H9 (cell line): ENCODE results near the gene SLC16A13. TPM values are rescaled to one million over a fixed set of nuclear protein-coding genes. Genes with fewer than 3 reads are reported as not detected.

Experiments
- DNase-seq: peaks from one replicate; pipeline ENCODE4 v3.0.0-alpha.2; 2017
- H2AFZ ChIP-seq: one replicate; pipeline ENCODE4 v1.6.1; 2013; ENCODE audit warnings: mild to moderate bottlenecking, low read length, control low read depth, moderate library complexity
- H2AK5ac ChIP-seq: 2 replicates; pipeline ENCODE4 v1.6.1; 2013; ENCODE audit warnings: low read length, control low read depth, mixed read lengths; ENCODE audit not compliant: insufficient read length
- H2BK120ac ChIP-seq: one replicate; pipeline ENCODE4 v1.6.1; 2013; ENCODE audit warnings: low read depth, mild to moderate bottlenecking, low read length, control low read depth, inconsistent platforms; ENCODE audit not compliant: poor library complexity, severe bottlenecking
- H2BK12ac ChIP-seq: 2 replicates; pipeline ENCODE4 v1.6.1; 2013; ENCODE audit warnings: low read length, control low read depth, mixed read lengths, low read depth; ENCODE audit not compliant: insufficient read length
- H2BK15ac ChIP-seq: 2 replicates; pipeline ENCODE4 v1.6.1; 2013; ENCODE audit warnings: low read depth, low read length, control low read depth
- H2BK20ac ChIP-seq: one replicate; pipeline ENCODE4 v1.6.1; 2013; ENCODE audit warnings: low read depth, mild to moderate bottlenecking, low read length, control low read depth, inconsistent platforms; ENCODE audit not compliant: poor library complexity, severe bottlenecking
- H2BK5ac ChIP-seq: 2 replicates; pipeline ENCODE4 v1.6.1; 2013; ENCODE audit warnings: low read length, control low read depth, mixed read lengths; ENCODE audit not compliant: insufficient read length
- H3K14ac ChIP-seq: 2 replicates; pipeline ENCODE4 v1.6.1; 2013; ENCODE audit warnings: low read length, control low read depth; ENCODE audit not compliant: insufficient read depth
- H3K18ac ChIP-seq: 2 replicates; pipeline ENCODE4 v1.6.1; 2013; ENCODE audit warnings: low read depth, mild to moderate bottlenecking, mixed read lengths, low read length, control low read depth; ENCODE audit not compliant: insufficient read length
- H3K23ac ChIP-seq: 2 replicates; pipeline ENCODE4 v1.6.1; 2013; ENCODE audit warnings: low read length, control low read depth, mixed read lengths, low read depth; ENCODE audit not compliant: insufficient read length
- H3K23me2 ChIP-seq: 2 replicates; pipeline ENCODE4 v1.6.1; 2013; ENCODE audit warnings: low read depth, mild to moderate bottlenecking, mixed read lengths, low read length, control low read depth; ENCODE audit not compliant: insufficient read length, poor library complexity, severe bottlenecking
- H3K27ac ChIP-seq: 2 replicates; pipeline ENCODE4 v1.5.1; 2013; ENCODE audit warnings: low read length, control low read depth, mixed read lengths, low read depth; ENCODE audit not compliant: insufficient read length
- H3K27me3 ChIP-seq: 2 replicates; pipeline ENCODE4 v1.6.1; 2013; ENCODE audit warnings: low read length, control low read depth, inconsistent platforms; ENCODE audit not compliant: insufficient read depth
- H3K4ac ChIP-seq: 2 replicates; pipeline ENCODE4 v1.6.1; 2013; ENCODE audit warnings: low read depth, mild to moderate bottlenecking, control low read depth, inconsistent platforms, low read length, moderate library complexity
- H3K4me1 ChIP-seq: 2 replicates; pipeline ENCODE4 v1.6.1; 2013; ENCODE audit warnings: low read length, control low read depth, inconsistent platforms; ENCODE audit not compliant: insufficient read depth
- H3K4me2 ChIP-seq: 2 replicates; pipeline ENCODE4 v1.6.1; 2013; ENCODE audit warnings: low read length, control low read depth, mixed read lengths; ENCODE audit not compliant: insufficient read length, insufficient read depth
- H3K56ac ChIP-seq: 2 replicates; pipeline ENCODE4 v1.6.1; 2013; ENCODE audit warnings: low read depth, mild to moderate bottlenecking, mixed read lengths, low read length, control low read depth; ENCODE audit not compliant: insufficient read length
- H3K79me1 ChIP-seq: 2 replicates; pipeline ENCODE4 v1.6.1; 2013; ENCODE audit warnings: low read depth, mild to moderate bottlenecking, moderate library complexity, low read length, control low read depth, inconsistent platforms; ENCODE audit not compliant: insufficient read depth, poor library complexity, severe bottlenecking
- H3K79me2 ChIP-seq: 2 replicates; pipeline ENCODE4 v1.6.1; 2013; ENCODE audit warnings: low read length, control low read depth, inconsistent platforms; ENCODE audit not compliant: insufficient read depth
- H3K9ac ChIP-seq: 2 replicates; pipeline ENCODE4 v1.6.1; 2013; ENCODE audit warnings: low read length, control low read depth, mixed read lengths; ENCODE audit not compliant: insufficient read length; ENCODE audit errors: extremely low read depth
- H3K9me3 ChIP-seq: one replicate; pipeline ENCODE4 v1.6.1; 2013; ENCODE audit warnings: low read depth, low read length, inconsistent platforms; ENCODE audit not compliant: control insufficient read depth
- H3T11ph ChIP-seq: one replicate; pipeline ENCODE4 v1.6.1; 2013; ENCODE audit warnings: mild to moderate bottlenecking, low read length, control low read depth, inconsistent platforms
- H4K20me1 ChIP-seq: one replicate; pipeline ENCODE4 v1.6.1; 2013; ENCODE audit not compliant: control insufficient read depth, insufficient read length, insufficient read depth
- H4K5ac ChIP-seq: 2 replicates; pipeline ENCODE4 v1.6.1; 2013; ENCODE audit warnings: low read depth, mild to moderate bottlenecking, mixed read lengths, low read length, control low read depth; ENCODE audit not compliant: insufficient read length
- H4K8ac ChIP-seq: replicated peaks from 2 replicates; pipeline ENCODE4 v1.6.1; 2013; ENCODE audit warnings: low read length, control low read depth, mixed read lengths, low read depth; ENCODE audit not compliant: insufficient read length
- H4K91ac ChIP-seq: 2 replicates; pipeline ENCODE4 v1.6.1; 2013; ENCODE audit warnings: low read depth, mild to moderate bottlenecking, moderate library complexity, mixed read lengths, low read length, control low read depth; ENCODE audit not compliant: insufficient read length
- H3K27ac Mint-ChIP-seq, 3 experiments: 2 replicates in 2 of 3; 3 replicates in 1 of 3; pipeline ENCODE4 v1.8.0; 2020 to 2021; ENCODE audit warnings: mixed read lengths in 3 of 3, mild to moderate bottlenecking in 1 of 3, moderate library complexity in 1 of 3
- H3K27me3 Mint-ChIP-seq: 2 replicates; pipeline ENCODE4 v1.8.0; 2021; ENCODE audit warnings: low read depth, mild to moderate bottlenecking, moderate library complexity, mixed read lengths
- H3K36me3 Mint-ChIP-seq, 3 experiments: 2 replicates in 2 of 3; 3 replicates in 1 of 3; pipeline ENCODE4 v1.8.0; 2020 to 2021; ENCODE audit warnings: low read depth in 3 of 3, mixed read lengths in 3 of 3; ENCODE audit not compliant: insufficient read depth in 1 of 3
- H3K4me1 Mint-ChIP-seq, 2 experiments: 2 replicates each; pipeline ENCODE4 v1.8.0; 2020; ENCODE audit warnings: mixed read lengths in 2 of 2
- H3K4me3 Mint-ChIP-seq, 2 experiments: 2 replicates in 1 of 2; 3 replicates in 1 of 2; pipeline ENCODE4 v1.8.0; 2020 to 2021; ENCODE audit warnings: mild to moderate bottlenecking in 2 of 2, mixed read lengths in 2 of 2, moderate library complexity in 1 of 2
- H3K9me3 Mint-ChIP-seq, 2 experiments: 2 replicates in 1 of 2; 3 replicates in 1 of 2; pipeline ENCODE4 v1.8.0; 2020; ENCODE audit warnings: mild to moderate bottlenecking in 2 of 2, mixed read lengths in 2 of 2, moderate library complexity in 1 of 2
- WGBS: extraction: QIAGEN DNeasy Blood & Tissue Kit; methylation state at CpG from one replicate; pipeline ENCODE4 v1.1.7; 2013; ENCODE audit warnings: missing lambda C conversion rate, low lambda C conversion rate, mixed read lengths; ENCODE audit not compliant: insufficient read length; ENCODE audit errors: extremely low coverage; 5-methylcytosine and 5-hydroxymethylcytosine counted together
- total RNA-seq: library from RNA; stranded (reverse); gene quantifications from 2 replicates; pipeline ENCODE4 v1.2.1, GENCODE V29; 2021
- TF ChIP-seq, protein P1 (sequence below): fragments of 200-600 bp; sonication (generic); conservative IDR thresholded peaks from 3 replicates; pipeline ENCODE4 v1.8.0; 2021; ENCODE audit warnings: antibody characterized with exemption, mild to moderate bottlenecking

The SLC16A13 gene
- total RNA-seq, 1 experiment from 2014 or later: 6.1 TPM

GRCh38 chr17:6997171-6997570 is 38.6 kb upstream of the SLC16A13 start:
- Mint-ChIP-seq H3K27me3 (peaks cover 41% of the 10 kb centered on the region), H3K27ac (no peak overlapping the region), H3K4me3 (no peak overlapping the region), H3K9me3 (no peaks in the 10 kb centered on the region), H3K36me3 (peaks cover 15 to 44% (median 21%) of the 10 kb centered on the region in 3 experiments; a peak in 6 of 7 replicates), H3K4me1 (peaks cover 2 to 4% of the 10 kb centered on the region in 2 experiments; a peak in 3 of 4 replicates)
- Histone ChIP-seq H4K20me1 (no peaks in the 10 kb centered on the region), H3K23ac (no peak overlapping the region), H2BK12ac (no peak overlapping the region), H3K27me3 (peaks cover 2% of the 10 kb centered on the region; the same call in 1 of the 2 replicates), H2AFZ (no peak overlapping the region), H4K91ac (no peak overlapping the region), H2BK15ac (no peak overlapping the region), H2BK20ac (no peak overlapping the region), H3K79me2 (no peaks in the 10 kb centered on the region), H3K27ac (no peak overlapping the region), H2BK120ac (no peak overlapping the region), H3K4ac (no peak overlapping the region), H2AK5ac (no peak overlapping the region), H3K14ac (no peak overlapping the region), H4K8ac (no peak overlapping the region), H3K23me2 (peaks cover 8% of the 10 kb centered on the region), H3K56ac (no peak overlapping the region), H3K79me1 (no peaks in the 10 kb centered on the region), H3T11ph (no peak overlapping the region), H3K9me3 (no peaks in the 10 kb centered on the region), H2BK5ac (no peak overlapping the region), H3K18ac (no peak overlapping the region), H3K4me2 (no peak overlapping the region), H4K5ac (no peak overlapping the region), H3K4me1 (no peaks in the 10 kb centered on the region), H3K9ac (no peak overlapping the region)
- DNase-seq: no peak
- TF ChIP-seq, protein P1, sequence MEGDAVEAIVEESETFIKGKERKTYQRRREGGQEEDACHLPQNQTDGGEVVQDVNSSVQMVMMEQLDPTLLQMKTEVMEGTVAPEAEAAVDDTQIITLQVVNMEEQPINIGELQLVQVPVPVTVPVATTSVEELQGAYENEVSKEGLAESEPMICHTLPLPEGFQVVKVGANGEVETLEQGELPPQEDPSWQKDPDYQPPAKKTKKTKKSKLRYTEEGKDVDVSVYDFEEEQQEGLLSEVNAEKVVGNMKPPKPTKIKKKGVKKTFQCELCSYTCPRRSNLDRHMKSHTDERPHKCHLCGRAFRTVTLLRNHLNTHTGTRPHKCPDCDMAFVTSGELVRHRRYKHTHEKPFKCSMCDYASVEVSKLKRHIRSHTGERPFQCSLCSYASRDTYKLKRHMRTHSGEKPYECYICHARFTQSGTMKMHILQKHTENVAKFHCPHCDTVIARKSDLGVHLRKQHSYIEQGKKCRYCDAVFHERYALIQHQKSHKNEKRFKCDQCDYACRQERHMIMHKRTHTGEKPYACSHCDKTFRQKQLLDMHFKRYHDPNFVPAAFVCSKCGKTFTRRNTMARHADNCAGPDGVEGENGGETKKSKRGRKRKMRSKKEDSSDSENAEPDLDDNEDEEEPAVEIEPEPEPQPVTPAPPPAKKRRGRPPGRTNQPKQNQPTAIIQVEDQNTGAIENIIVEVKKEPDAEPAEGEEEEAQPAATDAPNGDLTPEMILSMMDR: no peak
- no CpG with 5 or more reads among the region's 8 CpGs for WGBS
